HK-2 (cell line): ENCODE results near the gene BDKRB1.

Source experiments
- DNase-seq: peaks from one replicate; pipeline ENCODE4 v3.0.0-alpha.2; 2018; ENCODE audit not compliant: unreplicated experiment

BDKRB1 gene

DNA sequence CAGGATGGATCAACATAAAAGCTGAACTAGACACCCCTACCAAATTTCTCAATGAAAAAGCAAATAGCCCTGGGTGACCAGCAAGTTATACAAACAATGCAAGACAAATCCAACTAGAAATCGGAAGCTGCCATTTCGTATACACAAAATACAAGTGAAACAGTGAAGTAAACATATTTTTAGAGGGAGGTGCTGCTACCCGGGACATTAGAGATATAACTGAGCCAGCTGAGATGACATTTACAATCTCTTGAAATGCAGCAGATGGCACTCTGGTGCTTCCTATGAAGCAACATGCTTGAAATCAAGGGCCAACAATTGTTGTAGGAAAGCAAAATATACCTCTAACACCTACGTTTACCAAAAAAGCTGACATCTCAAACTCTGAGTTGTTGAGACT lies 25.5 kb downstream of the BDKRB1 start:
- no peak for DNase-seq

DNA sequence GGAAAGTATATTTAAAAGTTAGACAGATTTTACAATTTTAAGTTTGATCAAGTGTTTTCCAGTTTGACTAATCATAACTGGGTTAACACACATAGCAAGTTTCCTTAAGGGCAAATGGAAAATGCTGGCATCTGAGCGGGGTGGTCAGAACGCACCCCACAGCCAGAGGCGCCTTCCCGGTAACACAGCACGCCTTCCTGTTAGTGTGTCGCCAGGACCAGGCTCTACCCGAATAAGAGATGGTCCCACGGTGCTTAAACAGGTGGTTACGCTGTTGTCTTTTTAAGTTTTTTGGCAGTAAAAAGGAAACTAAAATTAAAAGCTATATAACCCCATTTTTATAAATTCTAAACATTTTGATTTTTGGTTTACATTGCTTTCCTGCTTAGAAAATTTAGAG lies 28.0 kb downstream of the BDKRB1 start:
- DNase-seq, result no peak

DNA sequence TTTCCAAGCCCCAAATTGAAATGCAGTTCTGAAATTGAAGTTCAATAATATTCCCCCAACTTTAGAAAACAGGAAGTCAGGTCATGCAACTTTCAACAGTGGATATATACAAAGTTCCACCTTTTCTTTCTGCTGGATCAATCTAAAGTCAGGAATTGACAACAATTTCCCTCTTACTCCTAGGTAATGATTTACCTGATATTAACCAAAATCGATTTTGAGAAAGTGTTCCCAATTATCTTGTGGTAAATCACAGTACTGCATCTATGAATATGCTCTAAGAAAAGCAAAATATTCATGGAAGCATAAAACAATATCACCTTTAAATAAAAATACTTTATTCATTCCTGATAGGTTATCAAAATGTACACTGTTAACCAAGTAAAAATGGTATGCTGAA lies 28.4 kb downstream of the BDKRB1 start:
- DNase-seq, result no peak

DNA sequence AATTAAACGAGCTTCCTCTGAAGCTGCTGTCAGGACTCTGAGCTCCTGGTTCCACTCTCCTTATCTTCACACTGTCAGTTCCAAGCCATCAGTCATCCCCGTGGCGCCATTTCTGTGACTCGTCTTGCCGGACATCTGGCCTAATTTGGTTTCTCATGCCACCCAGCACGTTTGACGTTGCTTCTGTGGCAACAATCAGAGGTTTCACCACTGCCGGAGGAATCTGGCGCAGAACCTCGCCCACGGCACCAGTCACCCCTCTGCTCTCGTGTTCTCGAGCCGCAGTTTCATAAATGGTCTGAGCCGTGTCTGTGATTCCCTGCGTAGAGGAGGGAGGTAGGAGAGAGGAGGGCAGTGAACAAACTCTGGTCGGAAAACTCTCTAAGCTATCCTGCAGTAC lies 29.7 kb downstream of the BDKRB1 start:
- no peak for DNase-seq

DNA sequence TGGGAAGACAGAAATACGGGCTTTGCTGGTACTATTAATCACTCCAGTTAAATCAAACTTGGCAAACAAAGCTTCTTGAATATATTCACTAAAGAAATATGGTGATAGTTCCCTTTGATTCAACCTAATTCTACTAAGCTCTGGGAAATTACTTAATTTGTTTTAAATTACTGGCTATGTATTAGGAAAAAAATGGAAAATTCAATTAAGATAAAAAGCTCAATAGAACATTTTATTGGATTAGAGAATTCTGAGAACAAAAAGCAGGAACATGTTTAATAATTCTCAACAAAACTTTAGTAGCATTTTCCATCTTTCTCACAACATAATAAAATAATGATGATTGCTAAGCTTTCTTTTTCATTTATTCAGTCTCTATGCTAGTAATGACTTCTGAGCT lies 30.2 kb downstream of the BDKRB1 start:
- DNase-seq, result no peak

DNA sequence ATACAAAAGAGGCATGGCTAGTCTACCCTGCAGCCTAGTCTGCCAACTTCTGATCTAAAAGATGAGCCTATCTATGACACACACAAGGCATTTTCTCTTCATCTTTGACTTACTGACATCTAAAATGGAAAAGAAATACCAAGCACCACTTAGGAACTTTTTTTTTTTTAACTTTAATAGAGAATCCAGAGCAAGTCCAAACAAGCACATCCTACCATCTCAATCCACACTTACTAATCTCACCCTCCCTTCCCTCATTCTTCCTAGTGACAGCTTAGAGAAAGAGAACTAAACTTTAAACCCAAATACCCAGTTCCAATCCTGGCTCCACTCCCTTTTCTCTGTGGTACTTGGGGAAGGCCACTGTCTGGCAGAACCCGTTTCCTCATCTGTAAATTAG lies 31.8 kb downstream of the BDKRB1 start:
- DNase-seq, result no peak

DNA sequence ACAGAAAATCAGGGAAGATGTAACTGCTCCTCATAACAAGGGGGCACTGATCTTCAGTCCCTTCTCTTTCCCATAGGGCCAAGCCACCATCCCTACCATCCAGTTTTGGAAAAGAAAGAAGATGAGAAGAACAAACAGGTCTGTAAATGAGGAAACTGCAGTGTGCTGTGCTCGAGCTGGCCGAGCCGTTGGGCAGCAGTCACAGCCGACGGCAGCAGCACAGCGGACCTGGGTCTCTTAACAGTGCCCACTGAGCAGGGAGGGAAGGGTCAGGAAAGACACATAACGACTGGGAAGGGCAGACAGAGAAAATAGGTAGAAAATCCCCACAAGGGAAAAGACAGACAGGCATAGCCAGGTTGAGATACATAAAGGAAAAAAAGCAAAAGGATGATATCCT lies 38.2 kb downstream of the BDKRB1 start:
- no peak for DNase-seq

DNA sequence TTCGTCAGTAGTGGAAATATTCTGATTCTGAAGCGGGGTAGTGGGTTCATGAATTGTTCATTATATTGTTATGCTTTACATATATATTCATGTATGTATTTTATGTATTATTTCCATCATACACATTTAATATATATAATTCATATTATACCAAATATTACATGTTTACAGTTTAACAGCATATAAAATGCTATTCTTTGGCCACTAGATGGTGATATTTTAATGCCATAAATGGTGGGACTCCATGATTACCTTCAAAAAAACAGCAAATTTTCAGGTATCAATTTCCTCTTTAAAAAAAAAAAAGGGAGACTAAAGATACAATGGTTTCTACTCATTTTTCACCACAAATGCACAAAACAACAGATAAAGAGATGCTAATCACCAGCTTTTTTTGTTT lies 41.0 kb downstream of the BDKRB1 start:
- DNase-seq, result no peak

DNA sequence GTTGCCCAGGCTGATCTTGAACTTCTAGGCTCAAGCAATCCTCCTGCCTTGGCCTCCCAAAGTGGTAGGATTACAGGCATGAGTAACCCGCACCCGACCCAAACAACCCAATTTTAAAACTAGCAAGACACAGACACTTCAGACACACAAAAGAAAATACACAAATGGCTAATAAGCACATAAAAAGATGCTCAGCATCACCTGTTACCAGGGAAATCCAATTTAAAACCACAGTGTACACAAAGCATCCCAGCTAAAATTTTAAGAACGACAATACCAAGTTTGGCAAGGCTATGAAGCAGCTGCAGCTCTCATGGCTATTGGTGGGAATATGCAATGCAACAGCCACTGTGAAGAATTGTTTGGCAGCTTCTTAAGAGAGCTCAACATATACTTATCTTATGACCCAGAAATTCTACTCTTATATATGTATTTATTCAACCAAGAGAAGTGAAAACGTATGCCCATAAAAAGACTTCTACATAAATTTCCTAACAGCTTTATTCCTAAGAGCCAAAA lies 42.0 kb downstream of the BDKRB1 start:
- no peak for DNase-seq

DNA sequence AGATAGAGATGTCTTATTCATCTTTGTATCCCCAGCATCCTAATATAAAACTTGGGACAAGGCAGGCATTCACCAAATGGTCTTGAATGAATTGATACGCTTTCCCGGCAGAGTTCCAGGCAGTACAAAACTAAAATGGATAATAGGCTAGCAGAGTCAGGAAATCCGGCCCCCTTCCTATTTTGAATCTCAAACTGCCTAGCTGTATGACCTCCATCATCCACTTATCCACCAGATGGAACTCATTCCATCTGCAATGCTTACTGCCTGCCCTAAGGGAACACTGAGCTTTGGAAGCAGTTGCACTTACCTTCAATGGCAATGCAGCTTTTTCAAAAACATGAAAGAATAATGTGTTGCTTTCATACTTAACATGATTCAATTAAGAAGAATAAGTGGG lies 43.4 kb downstream of the BDKRB1 start:
- DNase-seq, result no peak

DNA sequence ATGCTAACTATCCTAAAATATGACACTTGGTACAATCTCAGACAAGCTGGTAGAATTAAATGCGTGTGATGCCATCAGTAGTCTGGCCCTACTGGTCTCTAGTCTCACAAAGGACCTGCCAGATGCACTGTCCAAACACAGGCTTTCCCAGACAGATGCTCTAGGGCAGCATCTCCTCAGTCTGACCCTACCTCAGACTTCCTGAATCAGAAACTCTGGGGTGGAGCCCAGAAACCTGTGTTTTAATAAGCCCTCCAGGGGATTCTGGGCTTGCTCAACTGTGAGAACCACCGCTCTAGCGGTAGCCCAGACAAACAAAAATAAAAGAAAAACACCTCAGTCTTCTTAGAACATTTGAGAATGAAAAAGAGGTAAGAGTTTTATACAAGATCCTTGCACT lies 48.0 kb downstream of the BDKRB1 start:
- no peak for DNase-seq

DNA sequence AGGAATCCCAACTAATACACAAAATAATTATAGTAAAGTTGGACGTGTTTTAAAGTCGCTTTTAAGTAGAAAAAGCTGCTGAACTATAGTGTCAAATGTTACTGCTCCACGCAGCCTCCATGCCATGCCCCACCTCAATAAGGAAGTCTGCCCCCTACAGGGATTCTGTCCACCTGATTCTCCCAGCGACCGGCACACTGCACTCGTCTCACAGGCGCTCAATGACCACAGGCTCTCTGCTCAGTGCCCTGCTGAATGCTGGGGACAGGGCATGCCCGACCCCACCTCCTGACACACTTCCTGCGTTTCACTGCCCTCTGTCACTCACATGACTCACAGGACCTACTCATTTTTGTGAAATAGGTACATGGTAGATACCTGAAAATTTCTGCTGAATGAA lies 48.9 kb downstream of the BDKRB1 start:
- DNase-seq, result no peak

DNA sequence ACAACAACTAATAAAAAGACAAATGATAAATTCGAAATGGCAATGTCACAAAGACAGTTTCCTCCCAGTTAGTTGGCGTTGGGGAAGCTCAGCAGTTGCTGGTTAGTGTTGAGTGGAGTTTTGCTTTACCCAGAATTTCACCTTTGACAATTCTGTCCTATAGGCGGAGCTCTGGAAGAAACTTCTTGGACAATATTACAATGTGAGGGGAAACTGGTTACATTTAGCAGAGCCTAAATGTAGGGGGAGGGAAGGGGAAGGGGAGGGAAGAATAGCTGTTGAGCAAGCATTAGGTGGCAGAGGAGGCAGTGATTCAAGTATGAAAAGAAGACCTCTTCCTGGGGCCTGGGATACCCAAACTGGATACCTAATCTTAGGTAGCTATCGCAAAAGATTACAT lies 51.4 kb downstream of the BDKRB1 start:
- no peak for DNase-seq

DNA sequence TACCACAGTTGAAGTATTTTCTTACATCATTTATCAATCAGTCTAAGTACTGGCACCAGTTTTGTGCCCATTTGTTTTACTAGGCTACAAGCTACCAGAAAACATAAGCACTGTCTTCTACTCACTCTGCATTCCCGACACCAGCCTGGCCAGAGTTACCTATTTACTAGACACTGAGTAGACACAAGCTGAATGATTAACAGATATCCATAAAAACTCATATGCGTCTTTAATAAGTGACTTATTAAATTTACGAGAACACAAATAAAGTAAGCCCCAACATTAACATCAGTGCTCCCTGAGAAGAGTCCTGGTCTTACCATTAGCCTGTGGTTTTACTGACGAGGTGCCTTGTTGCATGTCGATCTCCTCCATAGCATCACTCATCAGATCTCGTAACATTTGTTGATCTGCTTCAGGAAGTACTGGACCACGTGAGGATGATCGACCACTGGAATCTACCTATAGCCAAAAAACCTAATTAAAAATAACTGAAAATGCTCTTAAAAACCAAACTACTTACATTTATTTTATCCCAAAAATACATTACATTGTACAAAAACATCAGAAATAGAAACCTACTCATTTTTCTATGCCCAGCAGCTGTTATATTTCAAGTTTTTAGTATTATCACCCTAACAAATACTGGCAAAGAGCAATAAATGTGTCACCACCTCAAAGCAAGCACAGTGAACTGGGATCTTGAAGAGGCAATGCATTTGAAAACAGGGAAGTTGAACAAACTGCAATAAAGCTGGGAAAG lies 53.3 kb downstream of the BDKRB1 start:
- peak; percentile 27 for DNase-seq

DNA sequence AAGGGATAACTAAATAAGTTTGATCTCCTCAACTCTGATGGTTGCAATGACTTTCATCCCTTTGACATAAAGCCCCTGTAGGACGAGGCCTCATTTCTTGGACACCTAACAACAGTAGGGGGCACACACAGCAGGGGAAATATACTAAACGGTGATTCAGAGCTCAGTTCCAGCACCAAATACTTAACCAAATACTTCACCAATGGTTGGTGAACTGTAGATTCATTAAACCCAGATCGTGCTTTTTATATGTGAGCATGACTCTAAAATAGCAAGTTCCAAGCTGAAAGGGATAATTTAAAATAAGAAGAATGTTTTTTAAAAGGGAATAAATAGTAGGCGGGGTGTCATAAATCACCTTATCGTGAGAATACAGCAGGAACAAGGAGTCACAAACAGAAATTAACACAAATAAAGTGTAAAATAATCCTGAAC lies 53.9 kb downstream of the BDKRB1 start:
- DNase-seq, result peak; percentile 14

DNA sequence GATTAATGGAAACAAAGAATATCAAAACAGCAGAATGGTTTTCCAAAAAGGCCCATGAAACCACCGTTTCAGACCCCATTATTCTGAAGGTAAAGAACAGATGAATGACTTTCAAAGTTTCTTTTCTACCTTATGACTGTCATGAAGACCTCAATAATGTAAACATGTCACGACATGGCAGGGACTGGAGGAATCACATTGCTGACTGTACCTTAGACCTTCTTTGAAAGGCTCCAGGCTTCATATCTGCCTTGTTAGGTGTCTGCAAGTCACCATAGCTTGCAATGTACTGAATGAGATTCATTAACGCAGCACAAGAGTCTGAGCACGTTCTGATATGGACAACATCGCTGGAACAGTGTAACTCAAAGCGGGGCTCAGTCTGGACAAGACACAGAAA lies 54.9 kb downstream of the BDKRB1 start:
- no peak for DNase-seq
